Liver (tissue), 3 donors: ENCODE data around the gene ANKLE1.

Experiments used
- CTCF ChIP-seq: fragments of 150-350 bp; IDR thresholded peaks from 2 replicates; pipeline ENCODE4 v1.5.1; 2017; ENCODE audit warnings: improper control_type of control experiment, low read depth, low read length; ENCODE audit not compliant: missing input control
- GABPA ChIP-seq, 2 donors: IDR thresholded peaks in 1 of 2; conservative IDR thresholded peaks in 1 of 2; 2 replicates each; pipeline ENCODE4 v1.6.1; 2016; ENCODE audit warnings: antibody characterized with exemption in 2 of 2, mild to moderate bottlenecking in 1 of 2, moderate library complexity in 1 of 2
- HNF4A ChIP-seq, 2 donors: conservative IDR thresholded peaks; 2 replicates each; pipeline ENCODE4 v1.6.1; 2016; ENCODE audit warnings: antibody characterized with exemption in 2 of 2, mild to moderate bottlenecking in 2 of 2
- MAX ChIP-seq: IDR thresholded peaks from 2 replicates; pipeline ENCODE4 v1.6.1; 2016; ENCODE audit warnings: antibody characterized with exemption
- RAD21 ChIP-seq, 2 donors: IDR thresholded peaks; 2 replicates each; pipeline ENCODE4 v1.6.1; 2016; ENCODE audit warnings: antibody characterized with exemption in 2 of 2, mild to moderate bottlenecking in 2 of 2
- REST ChIP-seq: IDR thresholded peaks from 2 replicates; pipeline ENCODE4 v1.6.1; 2016; ENCODE audit warnings: antibody characterized with exemption, mild to moderate bottlenecking
- TAF1 ChIP-seq: conservative IDR thresholded peaks from 2 replicates; pipeline ENCODE4 v1.6.1; 2016; ENCODE audit warnings: antibody characterized with exemption, mild to moderate bottlenecking
- donor health status: healthy.
- donor health status: healthy.

GRCh38 chr19:17330262-17331044 lies 48.8 kb downstream of the ANKLE1 start:
- TF ChIP-seq CTCF (no peak), GABPA (IDR thresholded peaks at IDR 0.05 in 1 of 2, conservative IDR thresholded peaks at IDR 0.05 in 1 of 2) (no peak), REST (no peak), MAX (no peak), RAD21 (IDR thresholded peaks at IDR 0.05) (no peak), TAF1 (no peak), HNF4A (conservative IDR thresholded peaks at IDR 0.05) (no peak)
